Gastroesophageal sphincter (tissue), 4 donors: ENCODE data around the gene GPR26. TPM values are rescaled to one million over a fixed set of nuclear protein-coding genes. Genes with fewer than 3 reads are reported as not detected.

Experiments used
- ATAC-seq: fragments of 150-250 bp; one replicate; pipeline ENCODE4 v1.9.1; 2016; ENCODE audit warnings: mild to moderate bottlenecking, moderate library complexity
- H3K27ac ChIP-seq, 4 donors: fragments of 200-600 bp; sonication (generic) in 3 of 4; 1 replicate in 3 of 4; 2 replicates in 1 of 4; pipeline ENCODE4 v1.5.1; 2016 to 2019
- H3K27me3 ChIP-seq: fragments of 200-600 bp; sonication (generic); one replicate; pipeline ENCODE4 v1.5.1; 2019
- H3K36me3 ChIP-seq, 2 donors: fragments of 200-600 bp; sonication (generic); one replicate each; pipeline ENCODE4 v1.5.1; 2019; ENCODE audit warnings: control low read depth in 1 of 2
- H3K4me1 ChIP-seq, 3 donors: fragments of 200-600 bp; sonication (generic); 1 replicate in 2 of 3; 2 replicates in 1 of 3; pipeline ENCODE4 v1.5.1; 2016 to 2019; ENCODE audit warnings: control low read depth in 2 of 3
- H3K4me3 ChIP-seq, 2 donors: fragments of 200-600 bp; sonication (generic); one replicate each; pipeline ENCODE4 v1.5.1; 2019; ENCODE audit warnings: mild to moderate bottlenecking in 1 of 2, moderate library complexity in 1 of 2
- H3K9me3 ChIP-seq, 3 donors: fragments of 200-600 bp; sonication (generic); one replicate each; pipeline ENCODE4 v1.5.1; 2017 to 2019; ENCODE audit warnings: control low read depth in 2 of 3
- CTCF ChIP-seq, 4 experiments: fragments of 200-600 bp in 2 of 4; fragments of 450-650 bp in 2 of 4; sonication (generic) in 1 of 4; IDR thresholded peaks; one replicate each; pipeline ENCODE4 v1.5.1; 2017 to 2019; ENCODE audit warnings: antibody characterized with exemption in 4 of 4, mild to moderate bottlenecking in 2 of 4, moderate library complexity in 2 of 4
- EP300 ChIP-seq: sonication (generic); formaldehyde crosslinking; IDR thresholded peaks from one replicate; pipeline ENCODE4 v1.6.1; 2017; ENCODE audit warnings: antibody characterized with exemption, mild to moderate bottlenecking
- POLR2A ChIP-seq, 2 donors: fragments of 450-650 bp; IDR thresholded peaks; one replicate each; pipeline ENCODE4 v1.6.1; 2017; ENCODE audit warnings: antibody characterized with exemption in 2 of 2, mild to moderate bottlenecking in 2 of 2, moderate library complexity in 1 of 2
- POLR2AphosphoS5 ChIP-seq: sonication (generic); formaldehyde crosslinking; IDR thresholded peaks from one replicate; pipeline ENCODE4 v1.6.1; 2017; ENCODE audit warnings: antibody characterized with exemption
- WGBS, 2 donors: methylation state at CpG; one replicate each; pipeline ENCODE4 v1.1.5; 2018; ENCODE audit warnings: low coverage in 1 of 2; 5-methylcytosine and 5-hydroxymethylcytosine counted together
- total RNA-seq, 4 donors: library from RNA; depleted of rRNA; stranded (reverse); fragments of >200 nt; gene quantifications; one replicate each; pipeline ENCODE4 v1.1.0, GENCODE V29; 2016

Gene GPR26
- total RNA-seq, 4 donors from 2014 or later = 0.02 TPM; not detected in 3

GRCh38 chr10:123706236-123706635 lies 40.1 kb downstream of the GPR26 start:
- ATAC-seq = no peak

GRCh38 chr10:123715546-123715945 lies 49.4 kb downstream of the GPR26 start:
- ATAC-seq = no peak
- peaks cover 0 to 20% of the 10 kb centered on the region in 2 donors for H3K36me3 ChIP-seq
- TF ChIP-seq CTCF (IDR thresholded peaks at IDR 0.05) = no peak
- no peak for TF ChIP-seq EP300
- no peak for TF ChIP-seq POLR2A (IDR thresholded peaks at IDR 0.05)
- TF ChIP-seq POLR2AphosphoS5 = no peak
- peaks cover 0 to 11% (median 0%) of the 10 kb centered on the region in 3 donors for H3K9me3 ChIP-seq
- H3K4me1 ChIP-seq = no peaks in the 10 kb centered on the region
- no peak overlapping the region for H3K4me3 ChIP-seq
- WGBS, 2 donors = 71% methylated on average over 1 to 2 of the region's 2 CpGs
- H3K27ac ChIP-seq = no peak overlapping the region
- H3K27me3 ChIP-seq = no peaks in the 10 kb centered on the region

More at GRCh38 chr10:123706236-123706635, 40.1 kb downstream of the GPR26 start:
- 57 to 78% methylated on average over 4 of the region's 4 CpGs for WGBS, 2 donors
- Histone ChIP-seq H3K27me3 (no peaks in the 10 kb centered on the region), H3K4me1 (no peaks in the 10 kb centered on the region), H3K27ac (no peak overlapping the region), H3K9me3 (no peaks in the 10 kb centered on the region), H3K36me3 (peaks cover 0 to 7% of the 10 kb centered on the region in 2 donors), H3K4me3 (no peak overlapping the region)
- TF ChIP-seq POLR2AphosphoS5 = no peak
- TF ChIP-seq POLR2A (IDR thresholded peaks at IDR 0.05) = no peak
- no peak for TF ChIP-seq EP300
- no peak for TF ChIP-seq CTCF (IDR thresholded peaks at IDR 0.05)

- TF ChIP-seq POLR2A (IDR thresholded peaks at IDR 0.05) (no peak), CTCF (IDR thresholded peaks at IDR 0.05) (no peak), POLR2AphosphoS5 (no peak), EP300 (no peak)
- no peak for ATAC-seq
- 100% methylated on average over 1 of the region's 4 CpGs; no CpG with 5 or more reads in 1 of the 2 donors for WGBS, 2 donors
- H3K4me3 ChIP-seq = no peak overlapping the region
- no peaks in the 10 kb centered on the region for H3K27me3 ChIP-seq
- H3K9me3 ChIP-seq = peaks cover 0 to 11% (median 0%) of the 10 kb centered on the region in 3 donors
- H3K27ac ChIP-seq = no peak overlapping the region
- H3K36me3 ChIP-seq = peaks cover 0 to 15% of the 10 kb centered on the region in 2 donors
- no peaks in the 10 kb centered on the region for H3K4me1 ChIP-seq
Observed at GRCh38 chr10:123717336-123717735, 51.2 kb downstream of the GPR26 start.

GRCh38 chr10:123718544-123719060 lies 52.4 kb downstream of the GPR26 start:
- H3K9me3 ChIP-seq = peaks cover 0 to 11% (median 0%) of the 10 kb centered on the region in 3 donors
- WGBS, 2 donors = 84 to 90% methylated on average over 3 of the region's 4 CpGs
- H3K4me1 ChIP-seq = no peaks in the 10 kb centered on the region
- no peak for TF ChIP-seq CTCF (IDR thresholded peaks at IDR 0.05)
- TF ChIP-seq POLR2AphosphoS5 = no peak
- no peak for TF ChIP-seq POLR2A (IDR thresholded peaks at IDR 0.05)
- TF ChIP-seq EP300 = no peak
- H3K27ac ChIP-seq = no peak overlapping the region
- H3K36me3 ChIP-seq = peaks cover 0 to 15% of the 10 kb centered on the region in 2 donors
- H3K27me3 ChIP-seq = no peaks in the 10 kb centered on the region
- ATAC-seq = no peak
- no peak overlapping the region for H3K4me3 ChIP-seq

- H3K36me3 ChIP-seq = peaks cover 0 to 15% of the 10 kb centered on the region in 2 donors
- WGBS, 2 donors = 53 to 57% methylated on average over 1 to 3 of the region's 3 CpGs
- H3K4me1 ChIP-seq = no peaks in the 10 kb centered on the region
- TF ChIP-seq EP300 (no peak), POLR2AphosphoS5 (no peak), POLR2A (IDR thresholded peaks at IDR 0.05) (no peak), CTCF (IDR thresholded peaks at IDR 0.05) (no peak)
- no peak for ATAC-seq
- no peak overlapping the region for H3K27ac ChIP-seq
- H3K4me3 ChIP-seq = no peak overlapping the region
- no peaks in the 10 kb centered on the region for H3K27me3 ChIP-seq
- peaks cover 0 to 11% (median 0%) of the 10 kb centered on the region in 3 donors for H3K9me3 ChIP-seq
Observed at GRCh38 chr10:123720536-123720935, 54.4 kb downstream of the GPR26 start.
